ENCODE data around the gene EEIG1.

Gene EEIG1

DNA sequence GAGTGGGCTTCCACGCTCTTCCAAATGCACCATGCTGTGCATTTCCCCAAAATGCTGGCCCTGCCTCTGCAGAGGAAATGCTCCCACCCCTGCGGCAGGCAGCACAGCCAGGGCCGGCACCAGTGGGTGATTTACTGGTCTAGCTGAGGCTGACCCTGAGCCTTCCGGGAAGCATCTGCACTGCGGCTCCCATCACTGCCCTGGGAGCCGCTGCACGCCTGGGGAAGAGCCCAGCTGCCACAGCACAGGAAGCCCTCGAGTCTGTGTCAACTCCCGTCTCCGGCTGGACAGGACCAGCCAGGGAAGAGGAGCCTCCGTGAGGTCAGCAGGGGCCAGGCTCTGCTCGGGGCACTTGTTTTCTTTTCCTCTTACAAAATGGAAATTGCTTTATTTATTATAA lies 25.1 kb upstream of the EEIG1 start:
- Histone ChIP-seq H3K27me3 (peaks cover 0 to 30% (median 2%) of the 10 kb centered on the region in 11 experiments; a peak in 6 of 22 replicates), H3K9me3 (replicated peaks in 1 of 11) (peaks cover 0 to 6% (median 0%) of the 10 kb centered on the region in 11 experiments; a peak in 3 of 22 replicates), H3K4me2 (peak overlapping the region; percentile 60 to 84 (median 69)), H4K20me1 (peaks cover 0 to 19% (median 0%) of the 10 kb centered on the region in 11 experiments; a peak in 5 of 22 replicates), H3K9ac (peak overlapping the region in 1 of 11 experiments; percentile 1; a peak in 1 of 22 replicates), H3K27ac (no peak overlapping the region), H3K4me1 (peaks cover 36 to 50% (median 42%) of the 10 kb centered on the region in 10 experiments), H3K36me3 (no peaks in the 10 kb centered on the region), H3K4me3 (no peak overlapping the region)
- TF ChIP-seq Cebpa-rat (IDR thresholded peaks at IDR 0.05): no peak

DNA sequence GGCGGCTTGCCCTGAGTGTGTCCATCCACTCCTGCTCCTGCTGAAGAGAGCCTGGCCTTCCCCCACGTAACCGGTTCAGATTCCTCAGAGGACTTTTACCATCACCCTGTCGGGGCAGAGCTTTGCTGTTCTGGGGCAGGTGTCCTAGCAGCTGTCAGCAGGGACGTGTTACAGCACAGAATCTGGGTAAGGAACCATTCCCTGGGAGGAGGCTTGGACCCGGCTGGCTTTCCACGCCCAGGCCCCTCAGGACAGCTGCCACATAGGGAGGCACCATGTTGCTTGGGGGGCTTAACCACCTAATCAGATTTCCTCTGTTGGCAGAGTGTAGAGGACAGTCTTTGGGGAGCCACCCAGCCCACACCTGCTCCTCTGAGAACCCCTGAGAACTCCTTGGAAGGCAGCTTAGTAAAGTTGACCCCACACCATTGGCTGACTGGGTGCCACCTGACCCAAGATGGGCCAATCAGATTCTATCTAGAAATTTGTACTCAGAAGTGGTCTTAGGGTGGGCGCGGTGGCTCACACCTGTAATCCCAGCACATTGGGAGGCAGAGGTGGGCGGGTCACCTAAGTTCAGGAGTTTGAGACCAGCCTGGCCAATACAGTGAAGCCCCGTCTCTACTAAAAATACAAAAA lies 23.3 kb upstream of the EEIG1 start:
- Histone ChIP-seq H3K4me2 (peak overlapping the region in 1 of 11 experiments; percentile 15; a peak in 1 of 22 replicates), H3K27ac (no peak overlapping the region), H3K36me3 (no peaks in the 10 kb centered on the region), H4K20me1 (peaks cover 0 to 17% (median 0%) of the 10 kb centered on the region in 11 experiments; a peak in 5 of 22 replicates), H3K4me1 (peaks cover 33 to 45% (median 41%) of the 10 kb centered on the region in 10 experiments), H3K9ac (no peak overlapping the region), H3K9me3 (replicated peaks in 1 of 11) (peaks cover 0 to 14% (median 5%) of the 10 kb centered on the region in 11 experiments; a peak in 12 of 22 replicates), H3K27me3 (peaks cover 0 to 17% (median 0%) of the 10 kb centered on the region in 11 experiments; a peak in 5 of 22 replicates), H3K4me3 (no peak overlapping the region)
- TF ChIP-seq Cebpa-rat (IDR thresholded peaks at IDR 0.05): no peak

DNA sequence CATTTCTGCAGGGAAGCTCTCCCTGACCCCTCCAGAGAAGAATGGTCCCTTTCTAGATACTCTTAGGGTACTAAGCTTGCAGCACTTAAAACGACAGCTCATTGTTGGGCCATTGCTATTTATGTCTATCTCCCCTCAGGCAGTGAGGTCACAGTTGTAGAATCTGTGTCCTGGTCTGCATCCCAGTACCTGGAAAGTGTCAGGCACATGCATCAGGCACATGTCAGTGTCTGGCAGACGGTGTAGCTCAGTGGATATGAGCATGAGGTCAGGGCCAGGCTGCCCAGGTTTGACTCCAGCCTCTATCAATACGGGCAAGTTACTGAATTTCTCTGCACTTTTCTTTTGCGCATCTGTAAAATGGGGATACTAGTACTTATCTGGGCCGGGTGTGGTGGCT lies 22.2 kb upstream of the EEIG1 start:
- no peak for TF ChIP-seq Cebpa-rat (IDR thresholded peaks at IDR 0.05)
- Histone ChIP-seq H3K4me1 (peaks cover 28 to 39% (median 35%) of the 10 kb centered on the region in 10 experiments), H3K4me2 (no peak overlapping the region)

DNA sequence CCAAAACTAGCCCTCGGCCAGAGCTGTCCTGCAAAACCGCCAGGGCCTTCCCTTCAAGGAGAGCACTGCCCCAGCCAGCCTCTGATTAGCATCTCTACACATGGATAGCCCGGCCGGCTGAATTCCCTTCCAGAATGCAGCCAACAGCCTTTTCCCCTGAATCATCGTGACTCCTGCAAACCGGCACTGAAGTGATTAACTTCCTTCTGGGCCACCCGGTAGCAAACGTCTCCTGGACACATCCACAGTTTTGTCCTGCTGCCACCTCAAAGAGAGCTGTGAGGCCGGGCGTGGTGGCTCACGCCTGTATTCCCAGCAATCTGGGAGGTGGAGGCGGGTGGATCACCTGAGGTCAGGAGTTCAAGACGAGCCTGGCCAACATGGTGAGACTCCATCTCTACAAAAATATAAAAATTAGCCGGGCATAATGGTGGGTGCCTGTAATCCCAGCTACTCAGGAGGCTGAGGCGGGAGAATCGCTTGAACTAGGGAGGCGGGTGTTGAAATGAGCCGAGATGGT lies 21.1 kb upstream of the EEIG1 start:
- peaks cover 0 to 11% (median 5%) of the 10 kb centered on the region in 11 experiments; a peak in 11 of 22 replicates for H3K9me3 ChIP-seq (replicated peaks in 1 of 11)
- no peak for TF ChIP-seq Cebpa-rat (IDR thresholded peaks at IDR 0.05)
- H3K27ac ChIP-seq: no peak overlapping the region
- H3K4me3 ChIP-seq: no peak overlapping the region
- peaks cover 0 to 14% (median 0%) of the 10 kb centered on the region in 11 experiments; a peak in 3 of 22 replicates for H3K27me3 ChIP-seq
- peaks cover 17 to 28% (median 24%) of the 10 kb centered on the region in 10 experiments for H3K4me1 ChIP-seq
- peak overlapping the region in 4 of 11 experiments; percentile 3 to 18 (median 7); a peak in 4 of 22 replicates for H3K4me2 ChIP-seq
- H4K20me1 ChIP-seq: peaks cover 0 to 3% (median 0%) of the 10 kb centered on the region in 11 experiments; a peak in 1 of 22 replicates
- no peak overlapping the region for H3K9ac ChIP-seq
- no peaks in the 10 kb centered on the region for H3K36me3 ChIP-seq

More for the DNA sequence above, 22.2 kb upstream of the EEIG1 start:
- H3K9me3 ChIP-seq (replicated peaks in 1 of 11): peaks cover 0 to 11% (median 5%) of the 10 kb centered on the region in 11 experiments; a peak in 11 of 22 replicates
- no peaks in the 10 kb centered on the region for H3K36me3 ChIP-seq
- H4K20me1 ChIP-seq: peaks cover 0 to 13% (median 0%) of the 10 kb centered on the region in 11 experiments; a peak in 5 of 22 replicates
- no peak overlapping the region for H3K27ac ChIP-seq
- H3K4me3 ChIP-seq: no peak overlapping the region
- peaks cover 0 to 14% (median 0%) of the 10 kb centered on the region in 11 experiments; a peak in 3 of 22 replicates for H3K27me3 ChIP-seq
- no peak overlapping the region for H3K9ac ChIP-seq

DNA sequence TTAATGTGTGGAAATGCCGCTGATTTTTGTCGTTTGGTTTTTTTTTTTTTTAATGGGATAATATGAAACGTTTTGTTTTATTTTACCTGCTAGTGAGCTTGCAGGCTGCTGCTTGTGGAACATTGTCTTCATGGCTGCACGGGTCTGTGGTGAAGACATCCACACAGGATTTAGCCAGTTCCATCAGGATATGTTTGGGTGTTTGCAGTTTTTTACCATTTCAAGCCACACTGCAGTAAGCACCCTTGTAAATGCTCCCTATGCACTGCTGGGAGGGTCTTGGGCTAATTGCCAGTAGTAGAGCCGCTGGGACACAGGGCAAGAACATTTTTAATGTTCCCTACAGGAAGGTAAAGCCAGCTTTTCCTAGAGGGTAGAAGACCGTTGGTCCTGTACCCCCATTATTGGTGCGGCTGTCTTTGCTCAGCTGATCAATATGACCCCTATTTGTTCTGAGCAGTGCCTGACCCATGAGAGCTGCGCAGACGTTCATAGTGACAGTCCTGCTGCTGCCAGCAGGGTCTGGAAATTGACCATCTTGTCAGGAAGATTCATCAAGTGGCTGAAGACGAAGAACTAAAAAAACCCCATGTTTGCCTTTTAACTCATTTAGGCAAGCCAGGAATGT lies 20.5 kb upstream of the EEIG1 start:
- Histone ChIP-seq H3K9ac (no peak overlapping the region), H3K36me3 (no peaks in the 10 kb centered on the region), H3K9me3 (replicated peaks in 1 of 11) (peaks cover 0 to 11% (median 5%) of the 10 kb centered on the region in 11 experiments; a peak in 11 of 22 replicates), H3K4me1 (peaks cover 11 to 22% (median 18%) of the 10 kb centered on the region in 10 experiments), H3K27ac (no peak overlapping the region), H3K4me2 (peak overlapping the region in 4 of 11 experiments; percentile 3 to 18 (median 7); a peak in 3 of 22 replicates), H4K20me1 (peaks cover 0 to 3% (median 0%) of the 10 kb centered on the region in 11 experiments; a peak in 1 of 22 replicates), H3K27me3 (peaks cover 0 to 12% (median 0%) of the 10 kb centered on the region in 11 experiments; a peak in 3 of 22 replicates), H3K4me3 (no peak overlapping the region)
- no peak for TF ChIP-seq Cebpa-rat (IDR thresholded peaks at IDR 0.05)

DNA sequence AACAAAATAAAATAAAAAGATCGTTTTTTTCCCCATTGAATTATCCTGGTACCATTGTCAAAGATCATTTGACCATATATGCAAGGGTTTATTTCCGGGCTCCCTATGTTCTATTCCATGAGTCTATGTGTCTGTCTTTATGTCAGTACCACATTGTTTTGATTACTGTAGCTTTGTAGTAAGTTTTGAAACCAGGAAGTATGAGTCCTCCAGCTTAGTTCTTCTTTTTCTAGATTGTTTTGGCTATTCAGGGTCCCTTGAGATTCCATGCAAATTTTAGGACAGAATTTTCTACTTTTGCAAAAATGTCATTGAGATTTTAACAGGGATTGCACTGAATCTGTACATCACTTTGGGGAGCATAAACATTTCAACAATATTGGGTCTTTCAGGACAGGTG lies 18.7 kb upstream of the EEIG1 start:
- no peaks in the 10 kb centered on the region for H4K20me1 ChIP-seq

DNA sequence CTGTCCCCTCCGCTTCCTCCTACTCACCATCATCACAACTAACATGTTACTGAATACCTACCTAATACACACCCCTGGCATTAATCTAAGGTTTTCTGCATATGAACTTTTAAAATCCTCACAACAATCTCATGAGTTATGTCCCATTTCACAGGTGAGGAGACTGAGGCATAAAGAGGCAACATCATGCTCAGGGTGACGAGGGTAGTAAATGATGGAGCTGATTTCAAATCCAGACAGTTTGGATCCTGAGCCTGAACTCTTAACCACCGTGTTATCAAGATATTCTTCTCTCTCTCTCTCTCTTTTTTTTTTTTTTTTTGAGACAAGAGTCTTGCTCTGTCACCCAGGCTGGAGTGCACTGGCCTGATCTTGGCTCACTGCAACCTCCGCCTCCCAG lies 12.9 kb upstream of the EEIG1 start:
- Histone ChIP-seq H3K9ac (no peak overlapping the region), H3K27me3 (no peaks in the 10 kb centered on the region), H3K27ac (no peak overlapping the region), H3K36me3 (no peaks in the 10 kb centered on the region), H3K9me3 (replicated peaks in 1 of 11) (peaks cover 0 to 1% (median 0%) of the 10 kb centered on the region in 11 experiments; a peak in 1 of 22 replicates), H3K4me3 (no peak overlapping the region), H3K4me1 (0 out of 20 replicates have a peak, but pooled peaks cover 0 to 6% (median 0%) of the 10 kb centered on the region in 10 experiments), H4K20me1 (no peaks in the 10 kb centered on the region), H3K4me2 (no peak overlapping the region)
- no peak for TF ChIP-seq Cebpa-rat (IDR thresholded peaks at IDR 0.05)

More for the DNA sequence above, 18.7 kb upstream of the EEIG1 start:
- Histone ChIP-seq H3K9me3 (replicated peaks in 1 of 11) (peaks cover 0 to 11% (median 5%) of the 10 kb centered on the region in 11 experiments; a peak in 11 of 22 replicates), H3K4me2 (no peak overlapping the region), H3K9ac (no peak overlapping the region), H3K27ac (no peak overlapping the region), H3K4me1 (peaks cover 0 to 10% (median under 1%) of the 10 kb centered on the region in 10 experiments; a peak in 10 of 20 replicates), H3K27me3 (0 out of 22 replicates have a peak, but pooled peaks cover 0 to under 1% (median 0%) of the 10 kb centered on the region in 11 experiments), H3K36me3 (no peaks in the 10 kb centered on the region), H3K4me3 (no peak overlapping the region)
- TF ChIP-seq Cebpa-rat (IDR thresholded peaks at IDR 0.05): no peak

DNA sequence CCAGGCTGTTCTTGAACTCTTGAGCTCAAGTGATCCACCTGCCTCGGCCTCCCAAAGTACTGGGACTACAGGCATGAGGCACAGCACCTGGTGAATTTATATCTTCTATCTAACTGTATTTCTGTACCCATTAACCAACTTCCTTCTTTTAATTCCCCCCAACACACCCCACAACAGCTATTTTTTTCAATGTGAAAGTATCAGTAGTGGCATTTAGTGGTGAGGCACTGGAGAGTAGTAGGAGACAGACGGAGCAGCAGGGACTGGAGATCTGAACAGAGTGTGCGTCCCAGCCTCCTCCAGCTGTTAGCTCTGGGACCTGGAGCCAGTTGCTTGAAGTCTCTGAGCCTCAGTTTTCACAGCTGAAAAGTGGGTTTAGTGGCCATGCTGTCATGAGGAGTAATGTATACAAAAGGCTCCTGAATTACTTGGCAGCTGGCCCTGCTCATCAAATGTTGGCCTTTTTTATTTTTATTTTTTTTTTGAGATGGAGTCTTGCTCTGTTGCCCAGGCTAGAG lies 11.0 kb upstream of the EEIG1 start:
- Histone ChIP-seq H3K9me3 (replicated peaks in 1 of 11) (no peaks in the 10 kb centered on the region), H3K4me2 (no peak overlapping the region; a peak in 1 of 22 replicates), H3K4me1 (peaks cover 6 to 18% (median 12%) of the 10 kb centered on the region in 10 experiments; a peak in 19 of 20 replicates), H3K36me3 (no peaks in the 10 kb centered on the region), H3K4me3 (no peak overlapping the region), H3K27ac (no peak overlapping the region), H4K20me1 (no peaks in the 10 kb centered on the region), H3K9ac (no peak overlapping the region), H3K27me3 (no peaks in the 10 kb centered on the region)
- no peak for TF ChIP-seq Cebpa-rat (IDR thresholded peaks at IDR 0.05)
